Breast epithelium (tissue), 4 donors: ENCODE results near the gene FNDC5. TPM values are rescaled to one million over a fixed set of nuclear protein-coding genes. Genes with fewer than 3 reads are reported as not detected.
A peak's percentile ranks its signal among the peaks of the same experiment; 100 is the strongest.

ENCODE experiments used
- DNase-seq, 2 donors: peaks; one replicate each; pipeline ENCODE4 v3.0.0-alpha.2; 2019; ENCODE audit warnings: low spot score in 2 of 2
- H3K27ac ChIP-seq, 2 donors: fragments of 200-600 bp; sonication (generic) in 1 of 2; one replicate each; pipeline ENCODE4 v1.5.1; 2016 to 2019; ENCODE audit warnings: mild to moderate bottlenecking in 1 of 2
- H3K27me3 ChIP-seq, 2 donors: fragments of 200-600 bp; sonication (generic) in 1 of 2; one replicate each; pipeline versions ENCODE4 v1.5.1 to v1.6.0; 2017 to 2019; ENCODE audit warnings: control low read depth in 1 of 2, mild to moderate bottlenecking in 1 of 2
- H3K36me3 ChIP-seq: fragments of 200-600 bp; one replicate; pipeline ENCODE4 v1.5.1; 2019
- H3K4me1 ChIP-seq, 2 donors: fragments of 200-600 bp; sonication (generic); one replicate each; pipeline ENCODE4 v1.5.1; 2016 to 2019; ENCODE audit warnings: control low read depth in 1 of 2
- H3K4me3 ChIP-seq, 3 donors: fragments of 200-600 bp; sonication (generic); 1 replicate in 2 of 3; 2 replicates in 1 of 3; pipeline ENCODE4 v1.5.1; 2016 to 2019; ENCODE audit warnings: mild to moderate bottlenecking in 3 of 3, moderate library complexity in 2 of 3
- H3K9me3 ChIP-seq, 2 donors: fragments of 200-600 bp; sonication (generic) in 1 of 2; one replicate each; pipeline ENCODE4 v1.5.1; 2016 to 2019; ENCODE audit warnings: control low read depth in 1 of 2
- POLR2A ChIP-seq: fragments of 450-650 bp; IDR thresholded peaks from one replicate; pipeline ENCODE4 v1.6.1; 2016; ENCODE audit warnings: antibody characterized with exemption, mild to moderate bottlenecking, moderate library complexity
- POLR2AphosphoS5 ChIP-seq, 3 donors: sonication (generic); formaldehyde crosslinking; IDR thresholded peaks; one replicate each; pipeline ENCODE4 v1.6.1; 2017; ENCODE audit warnings: antibody characterized with exemption in 3 of 3
- intact Hi-C: fragments of 100-400 bp; cut with DNase I; formaldehyde crosslinking; loops from one replicate; pipeline ENCODE4 v1.15.1; 2023; ENCODE audit warnings: low total_unique reads
- total RNA-seq, 3 donors: library from RNA; depleted of rRNA; stranded (reverse); fragments of >200 nt; gene quantifications; one replicate each; pipeline ENCODE4 v1.1.0, GENCODE V29; 2016
- TF ChIP-seq, protein P1 (sequence below), 3 donors: fragments of 450-650 bp; IDR thresholded peaks; one replicate each; pipeline ENCODE4 v1.5.1; 2016 to 2017; ENCODE audit warnings: antibody characterized with exemption in 3 of 3, mild to moderate bottlenecking in 3 of 3, moderate library complexity in 3 of 3

The FNDC5 gene
- total RNA-seq: under 1 TPM in 2 of 3 donors, not detected in 1; 0.59 to 0.96 TPM

DNA sequence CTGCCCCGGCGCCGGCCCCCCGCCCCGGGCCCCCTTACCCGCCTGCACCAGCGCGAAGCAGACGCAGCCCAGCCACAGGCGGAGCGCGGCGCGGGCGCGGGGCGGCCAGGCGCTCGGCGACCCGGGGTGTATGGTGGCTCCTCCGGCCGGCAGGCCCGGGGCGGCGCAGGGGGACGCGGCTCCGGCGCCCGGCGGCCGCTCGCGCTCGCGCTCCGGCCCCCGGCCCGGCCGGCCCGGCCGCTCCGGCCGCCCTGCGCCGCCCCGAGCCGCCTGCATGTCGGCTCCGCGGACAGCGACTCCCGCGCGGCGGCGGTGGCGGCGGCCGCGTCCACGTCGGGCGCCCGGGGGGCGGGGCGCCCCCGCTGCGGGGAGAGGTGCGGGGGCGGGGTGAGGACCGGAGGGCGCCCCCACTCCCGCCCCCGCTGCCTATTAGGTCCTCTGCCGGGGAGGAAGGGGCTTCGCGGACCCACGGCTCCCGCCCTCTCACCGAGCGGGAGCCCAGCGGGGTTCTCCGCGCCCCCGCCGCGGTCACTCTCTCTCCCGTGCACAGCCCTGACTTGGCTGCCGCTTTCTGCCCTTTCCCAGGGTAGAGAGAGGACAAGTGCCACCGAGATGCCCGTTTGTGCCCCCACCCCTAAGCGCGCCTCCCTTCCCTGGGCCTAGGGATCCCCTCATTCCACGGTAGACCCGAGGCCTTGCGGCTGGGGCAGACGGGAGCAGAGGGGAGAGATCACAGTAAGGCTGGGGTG is at the start of gene FNDC5:
Gene FNDC5 (minus strand): TSS at position 298 of the 749 bp plus-strand sequence.
- Histone ChIP-seq H3K27ac (no peak within 1 kb of the TSS), H3K27me3 (no peaks in the 10 kb centered on the region), H3K36me3 (no peaks in the 10 kb centered on the region), H3K4me1 (peaks cover 0 to 3% of the 10 kb centered on the region in 2 donors), H3K4me3 (peak within 1 kb of the TSS; percentile 46 to 70 (median 52)), H3K9me3 (no peaks in the 10 kb centered on the region)
- intact Hi-C loops: no loop called here
- TF ChIP-seq, protein P1, sequence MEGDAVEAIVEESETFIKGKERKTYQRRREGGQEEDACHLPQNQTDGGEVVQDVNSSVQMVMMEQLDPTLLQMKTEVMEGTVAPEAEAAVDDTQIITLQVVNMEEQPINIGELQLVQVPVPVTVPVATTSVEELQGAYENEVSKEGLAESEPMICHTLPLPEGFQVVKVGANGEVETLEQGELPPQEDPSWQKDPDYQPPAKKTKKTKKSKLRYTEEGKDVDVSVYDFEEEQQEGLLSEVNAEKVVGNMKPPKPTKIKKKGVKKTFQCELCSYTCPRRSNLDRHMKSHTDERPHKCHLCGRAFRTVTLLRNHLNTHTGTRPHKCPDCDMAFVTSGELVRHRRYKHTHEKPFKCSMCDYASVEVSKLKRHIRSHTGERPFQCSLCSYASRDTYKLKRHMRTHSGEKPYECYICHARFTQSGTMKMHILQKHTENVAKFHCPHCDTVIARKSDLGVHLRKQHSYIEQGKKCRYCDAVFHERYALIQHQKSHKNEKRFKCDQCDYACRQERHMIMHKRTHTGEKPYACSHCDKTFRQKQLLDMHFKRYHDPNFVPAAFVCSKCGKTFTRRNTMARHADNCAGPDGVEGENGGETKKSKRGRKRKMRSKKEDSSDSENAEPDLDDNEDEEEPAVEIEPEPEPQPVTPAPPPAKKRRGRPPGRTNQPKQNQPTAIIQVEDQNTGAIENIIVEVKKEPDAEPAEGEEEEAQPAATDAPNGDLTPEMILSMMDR (IDR thresholded peaks at IDR 0.05): no peak
- TF ChIP-seq POLR2AphosphoS5 (IDR thresholded peaks at IDR 0.05) (no peak), POLR2A (no peak)
- no peak for DNase-seq

DNA sequence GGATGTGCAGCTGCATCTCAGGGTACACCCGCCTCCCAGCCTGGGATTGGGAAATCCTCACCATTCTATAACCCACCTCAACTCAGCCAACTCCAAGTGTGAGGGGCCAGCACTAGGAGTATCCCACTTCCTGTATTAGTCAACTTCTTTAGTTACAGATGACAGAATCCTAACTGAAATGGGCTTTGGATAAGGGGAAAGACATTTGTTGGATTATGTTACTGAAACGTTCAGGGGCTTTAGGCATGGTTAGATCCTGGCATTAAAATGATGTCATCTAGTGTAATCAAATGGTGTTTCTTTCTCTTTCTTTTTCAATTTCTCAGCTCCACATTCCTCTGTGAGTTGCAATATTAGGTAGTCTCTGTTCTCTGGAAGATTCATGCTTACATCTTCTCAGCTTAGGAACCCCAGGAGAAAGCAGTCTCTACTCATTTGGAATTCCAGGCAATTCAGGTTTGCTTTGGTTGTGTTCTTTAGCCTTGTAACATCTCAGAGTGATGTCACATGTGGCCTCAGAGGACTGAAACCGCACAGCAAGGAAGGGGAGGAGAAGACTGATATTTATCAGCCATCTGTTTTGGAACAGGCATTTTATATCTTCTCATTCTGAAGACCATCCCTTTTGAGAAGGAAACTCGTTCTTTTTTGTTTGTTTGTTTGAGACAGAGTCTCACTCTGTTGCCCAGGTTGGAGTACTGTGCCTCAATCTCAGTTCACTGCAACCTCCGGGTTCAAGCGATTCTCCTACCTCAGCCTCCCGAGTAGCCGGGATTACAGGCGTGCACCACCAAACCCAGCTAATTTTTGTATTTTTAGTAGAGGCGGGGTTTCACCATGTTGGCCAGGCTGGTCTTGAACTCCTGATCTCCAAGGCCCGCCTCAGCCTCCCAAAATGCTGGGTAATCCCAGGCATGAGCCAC is 49.4 kb upstream of the FNDC5 start:
- Histone ChIP-seq H3K4me1 (no peaks in the 10 kb centered on the region), H3K9me3 (no peaks in the 10 kb centered on the region), H3K27me3 (peaks cover 0 to 11% of the 10 kb centered on the region in 2 donors), H3K27ac (no peak overlapping the region), H3K4me3 (no peak overlapping the region), H3K36me3 (no peaks in the 10 kb centered on the region)
- no peak for TF ChIP-seq POLR2AphosphoS5 (IDR thresholded peaks at IDR 0.05)
- DNase-seq: no peak
- intact Hi-C loops: no loop called here

DNA sequence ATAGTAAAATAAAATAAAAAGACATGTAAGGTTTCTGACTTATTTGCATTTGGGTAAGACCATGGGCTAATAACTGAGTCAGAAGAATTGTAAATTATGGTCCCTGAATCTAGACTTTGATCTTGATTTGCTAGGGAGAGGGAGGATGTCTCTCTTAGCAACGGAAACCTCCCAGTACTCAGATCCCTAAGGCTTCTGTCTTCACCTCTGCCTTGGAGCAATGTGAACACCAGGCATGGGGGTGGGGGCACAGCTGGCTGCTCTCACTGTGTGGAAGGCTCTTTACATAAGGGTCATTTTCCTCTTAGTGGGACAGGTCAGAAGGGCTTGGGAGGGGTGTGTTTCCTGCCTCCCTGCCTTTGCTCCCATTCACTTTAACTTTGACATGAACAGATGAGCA is 47.5 kb upstream of the FNDC5 start:
- H3K36me3 ChIP-seq: no peaks in the 10 kb centered on the region
- H3K4me1 ChIP-seq: no peaks in the 10 kb centered on the region
- DNase-seq: no peak
- H3K9me3 ChIP-seq: no peaks in the 10 kb centered on the region
- H3K27me3 ChIP-seq: no peaks in the 10 kb centered on the region
- no peak overlapping the region for H3K4me3 ChIP-seq
- intact Hi-C loops: no loop called here
- no peak for TF ChIP-seq POLR2AphosphoS5 (IDR thresholded peaks at IDR 0.05)
- TF ChIP-seq, protein P1 (IDR thresholded peaks at IDR 0.05): no peak
- TF ChIP-seq POLR2A: no peak
- H3K27ac ChIP-seq: no peak overlapping the region

DNA sequence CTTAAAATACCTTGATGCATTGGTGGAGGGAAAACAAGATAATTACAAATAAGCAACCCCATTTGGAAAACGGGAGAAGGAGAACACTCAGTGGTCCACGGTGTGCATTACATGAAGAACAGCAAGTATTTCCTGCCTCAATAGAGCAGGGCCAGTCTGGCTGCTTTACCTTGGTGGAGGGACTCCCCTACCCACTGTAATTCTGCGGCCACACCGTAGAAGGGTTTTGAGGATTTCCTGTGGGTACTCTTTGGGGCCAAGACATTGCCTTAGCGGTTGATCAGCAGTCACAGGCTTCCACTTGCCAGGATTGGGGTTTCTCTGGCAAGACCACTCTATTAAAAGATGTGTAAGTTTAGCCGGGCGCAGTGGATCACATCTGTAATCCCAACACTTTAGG is 46.8 kb upstream of the FNDC5 start:
- no peaks in the 10 kb centered on the region for H3K36me3 ChIP-seq
- no peak for TF ChIP-seq POLR2AphosphoS5 (IDR thresholded peaks at IDR 0.05)
- TF ChIP-seq, protein P1 (IDR thresholded peaks at IDR 0.05): no peak
- no peak for TF ChIP-seq POLR2A
- no peak for DNase-seq
- H3K4me1 ChIP-seq: no peaks in the 10 kb centered on the region
- intact Hi-C loops: no loop called here
- H3K9me3 ChIP-seq: no peaks in the 10 kb centered on the region
- no peak overlapping the region for H3K27ac ChIP-seq
- no peak overlapping the region for H3K4me3 ChIP-seq
- H3K27me3 ChIP-seq: no peaks in the 10 kb centered on the region

DNA sequence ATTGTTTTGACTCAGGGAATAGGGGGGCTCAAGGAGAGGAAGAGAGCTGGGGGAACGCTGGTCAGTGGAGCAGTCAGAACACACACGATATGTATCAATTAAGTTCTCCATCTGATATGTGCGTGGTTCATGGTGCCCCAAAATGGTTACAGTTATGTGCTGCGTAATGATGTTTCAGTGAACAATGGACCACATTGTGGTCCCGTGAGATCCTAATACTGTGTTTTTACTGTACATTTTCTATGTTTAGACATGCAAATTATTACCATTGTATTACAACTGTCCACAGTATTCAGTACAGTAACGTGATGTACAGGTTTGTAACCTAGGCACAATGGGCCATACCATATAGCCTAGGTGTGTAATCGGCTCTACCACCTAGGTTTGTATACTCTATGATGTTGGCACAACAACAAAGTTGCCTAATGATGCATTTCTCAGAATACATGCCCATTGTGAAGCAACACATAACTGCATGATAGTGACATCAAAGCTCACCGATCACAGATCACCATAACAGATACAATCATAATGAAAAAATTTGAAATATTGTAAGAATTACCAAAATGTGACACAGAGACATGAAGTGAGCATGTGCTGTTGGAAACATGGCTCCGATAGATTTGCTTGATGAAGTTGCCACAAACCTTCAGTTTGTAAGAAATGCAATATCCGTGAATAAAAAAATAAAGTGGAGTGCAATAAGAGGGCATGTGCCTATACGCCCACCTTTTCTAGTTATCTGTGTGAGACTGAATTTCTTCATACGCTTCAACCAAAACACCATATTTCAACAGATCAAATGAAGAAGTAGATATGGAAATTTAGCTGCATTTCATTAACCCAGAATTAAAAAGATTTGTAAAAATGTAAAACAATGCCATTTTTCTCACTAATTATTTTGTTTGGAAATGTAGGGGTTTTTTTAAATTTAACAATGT is 45.3 kb upstream of the FNDC5 start:
- TF ChIP-seq POLR2A (no peak), POLR2AphosphoS5 (IDR thresholded peaks at IDR 0.05) (no peak)
- TF ChIP-seq, protein P1 (IDR thresholded peaks at IDR 0.05): no peak
- intact Hi-C loops: no loop called here
- no peaks in the 10 kb centered on the region for H3K9me3 ChIP-seq
- no peak overlapping the region for H3K27ac ChIP-seq
- no peak overlapping the region for H3K4me3 ChIP-seq
- no peaks in the 10 kb centered on the region for H3K4me1 ChIP-seq
- no peaks in the 10 kb centered on the region for H3K36me3 ChIP-seq
- no peak for DNase-seq
- no peaks in the 10 kb centered on the region for H3K27me3 ChIP-seq
